ENCODE results near the gene UTRN. TPM values are rescaled to one million over a fixed set of nuclear protein-coding genes. Genes with fewer than 3 reads are reported as not detected.

UTRN gene
- total and polyA plus RNA-seq, 12 donors = 7.6 to 194 (median 96.3) TPM

GRCh38 chr6:144284478-144284782 lies 705 bp upstream of the UTRN start:
- no peak for TF ChIP-seq POLR2A (IDR thresholded peaks at IDR 0.05)
- TF ChIP-seq CTCF (IDR thresholded peaks at IDR 0.05) = no peak
- Histone ChIP-seq H3K4me1 (replicated peaks in 1 of 2) (peaks cover 6 to 24% of the 10 kb centered on the region in 2 donors), H3K27ac (peak overlapping the region; percentile 73 to 97 (median 97)), H3K27me3 (no peaks in the 10 kb centered on the region), H3K9me3 (replicated peaks in 1 of 3) (no peaks in the 10 kb centered on the region), H3K36me3 (replicated peaks in 1 of 2) (no peaks in the 10 kb centered on the region), H3K4me3 (peak overlapping the region; percentile 52 to 95 (median 90))
- DNase-seq = no peak
- intact Hi-C loops (cut with DNase I) = no loop called here
- 1 to 2% (median 1%) methylated on average over 7 of the region's 7 CpGs for WGBS, 4 donors

DNA sequence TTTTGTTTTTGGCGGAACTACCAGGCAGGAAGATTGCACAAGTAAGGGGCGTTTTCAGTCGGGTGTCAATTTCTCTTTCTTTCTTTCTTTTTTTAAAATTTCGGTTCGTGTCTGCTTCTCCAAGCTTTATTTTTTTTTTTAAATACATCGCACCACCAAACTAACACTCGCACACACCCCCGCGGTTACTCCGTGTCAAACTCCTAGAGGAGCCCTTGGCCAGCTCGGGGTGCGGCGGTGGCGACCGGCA lies 338 bp downstream of the UTRN start:
- peak in 1 of 7 donors; percentile 38 for DNase-seq
- Histone ChIP-seq H3K36me3 (replicated peaks in 1 of 2) (no peaks in the 10 kb centered on the region), H3K27me3 (no peaks in the 10 kb centered on the region), H3K4me3 (peak overlapping the region; percentile 52 to 95 (median 90)), H3K4me1 (replicated peaks in 1 of 2) (peaks cover 6 to 24% of the 10 kb centered on the region in 2 donors), H3K27ac (peak overlapping the region; percentile 73 to 97 (median 97)), H3K9me3 (replicated peaks in 1 of 3) (no peaks in the 10 kb centered on the region)
- WGBS, 4 donors = 0 to 1% (median 0%) methylated on average over 15 of the region's 15 CpGs
- TF ChIP-seq CTCF (IDR thresholded peaks at IDR 0.05) (no peak), POLR2A (IDR thresholded peaks at IDR 0.05) (no peak)
- intact Hi-C loops (cut with DNase I) = loop anchor here in 1 of 2 donors (5.0 kb wide), 1 partner anchor 68 kb away; no protein-coding TSS in a partner anchor

- WGBS, 4 donors = 0 to 5% (median 0%) methylated on average over 3 to 51 of the region's 51 CpGs
- Histone ChIP-seq H3K36me3 (replicated peaks in 1 of 2) (no peaks in the 10 kb centered on the region), H3K4me3 (peak overlapping the region; percentile 73 to 95 (median 90)), H3K27ac (peak overlapping the region; percentile 73 to 97 (median 97)), H3K4me1 (replicated peaks in 1 of 2) (peaks cover 6 to 24% of the 10 kb centered on the region in 2 donors), H3K9me3 (replicated peaks in 1 of 3) (no peaks in the 10 kb centered on the region), H3K27me3 (no peaks in the 10 kb centered on the region)
- DNase-seq = peak; percentile 76 to 87 (median 83)
- no peak for TF ChIP-seq CTCF (IDR thresholded peaks at IDR 0.05)
- peak; percentile 27 to 78 for TF ChIP-seq POLR2A (IDR thresholded peaks at IDR 0.05)
- intact Hi-C loops (cut with DNase I) = loop anchor here in 1 of 2 donors (5.0 kb wide), 1 partner anchor 69 kb away; no protein-coding TSS in a partner anchor
These were observed 815 bp downstream of the UTRN start for GRCh38 chr6:144285798-144286502.

GRCh38 chr6:144286503-144287393 lies 1.6 kb downstream of the UTRN start:
- Histone ChIP-seq H3K27ac (peak overlapping the region; percentile 73 to 97 (median 97)), H3K27me3 (no peaks in the 10 kb centered on the region), H3K4me1 (replicated peaks in 1 of 2) (peaks cover 6 to 24% of the 10 kb centered on the region in 2 donors), H3K4me3 (peak overlapping the region; percentile 73 to 95 (median 90)), H3K9me3 (replicated peaks in 1 of 3) (no peaks in the 10 kb centered on the region), H3K36me3 (replicated peaks in 1 of 2) (no peaks in the 10 kb centered on the region)
- 0 to 2% (median 1%) methylated on average over 19 to 53 of the region's 53 CpGs for WGBS, 4 donors
- intact Hi-C loops (cut with DNase I) = loop anchor here in 1 of 2 donors (5.0 kb wide), 1 partner anchor 69 kb away; no protein-coding TSS in a partner anchor
- TF ChIP-seq CTCF (IDR thresholded peaks at IDR 0.05) = peak in 1 of 6 experiments; percentile 15
- TF ChIP-seq POLR2A (IDR thresholded peaks at IDR 0.05) = peak; percentile 30 to 88
- DNase-seq = peak; percentile 72 to 95 (median 88)
